Loucy (cell line): Measurements from ENCODE around the gene PLEKHD1.
A peak's percentile ranks its signal among the peaks of the same experiment; 100 is the strongest.

Experiments used
- H2AFZ ChIP-seq: fragments of 200-600 bp; sonication (generic); 2 replicates; pipeline ENCODE4 v1.6.0; 2016; ENCODE audit warnings: antibody characterized with exemption, mild to moderate bottlenecking, low read length, moderate library complexity
- H3F3A ChIP-seq: fragments of 200-600 bp; 2 replicates; pipeline ENCODE4 v1.6.0; 2016; ENCODE audit warnings: antibody characterized with exemption, low read depth, mild to moderate bottlenecking
- H3K27me3 ChIP-seq: fragments of 200-600 bp; sonication (generic); 2 replicates; pipeline ENCODE4 v1.6.1; 2014; ENCODE audit warnings: low read length, mild to moderate bottlenecking; ENCODE audit not compliant: insufficient read depth, poor library complexity, severe bottlenecking
- H3K36me3 ChIP-seq: fragments of 200-600 bp; sonication (generic); 2 replicates; pipeline ENCODE4 v1.6.1; 2016; ENCODE audit warnings: low read length; ENCODE audit not compliant: insufficient read depth
- H3K4me1 ChIP-seq: fragments of 200-600 bp; sonication (generic); 2 replicates; pipeline ENCODE4 v1.5.1; 2014; ENCODE audit warnings: low read length, mild to moderate bottlenecking; ENCODE audit not compliant: insufficient read depth, poor library complexity, severe bottlenecking
- H3K4me2 ChIP-seq: fragments of 200-600 bp; sonication (generic); 2 replicates; pipeline ENCODE4 v1.6.0; 2014; ENCODE audit warnings: antibody characterized with exemption, low read length, low read depth, mild to moderate bottlenecking; ENCODE audit not compliant: poor library complexity, severe bottlenecking
- H3K4me3 ChIP-seq: fragments of 200-600 bp; sonication (generic); 2 replicates; pipeline ENCODE4 v1.5.1; 2014; ENCODE audit warnings: low read length, mild to moderate bottlenecking, mixed read lengths; ENCODE audit not compliant: poor library complexity, severe bottlenecking
- H3K79me2 ChIP-seq: fragments of 200-600 bp; sonication (generic); 2 replicates; pipeline ENCODE4 v1.6.1; 2014; ENCODE audit warnings: low read length; ENCODE audit not compliant: insufficient read depth
- H3K9ac ChIP-seq: fragments of 200-600 bp; sonication (generic); 2 replicates; pipeline ENCODE4 v1.6.0; 2014; ENCODE audit warnings: mild to moderate bottlenecking, low read depth, low read length, moderate library complexity; ENCODE audit not compliant: poor library complexity, severe bottlenecking
- H3K9me2 ChIP-seq: fragments of 200-600 bp; sonication (generic); replicated peaks from 2 replicates; pipeline ENCODE4 v1.6.1; 2016; ENCODE audit warnings: low read depth, low read length, mixed read lengths
- H3K9me3 ChIP-seq: fragments of 200-600 bp; sonication (generic); 2 replicates; pipeline ENCODE4 v1.6.1; 2014; ENCODE audit warnings: mild to moderate bottlenecking, antibody characterized with exemption, low read length, low read depth; ENCODE audit not compliant: insufficient read depth
- H4K20me1 ChIP-seq: fragments of 200-600 bp; sonication (generic); 2 replicates; pipeline ENCODE4 v1.6.0; 2014; ENCODE audit warnings: antibody characterized with exemption, low read length, mild to moderate bottlenecking; ENCODE audit not compliant: insufficient read depth, poor library complexity, severe bottlenecking
- EZH2phosphoT487 ChIP-seq: fragments of 200-600 bp; IDR thresholded peaks from 2 replicates; pipeline ENCODE4 v1.6.1; 2018; ENCODE audit warnings: antibody characterized with exemption, mild to moderate bottlenecking, moderate library complexity, borderline replicate concordance
- TF ChIP-seq, protein P1 (sequence below): fragments of 200-600 bp; sonication (generic); conservative IDR thresholded peaks from 2 replicates; pipeline ENCODE4 v1.5.1; 2014; ENCODE audit warnings: mild to moderate bottlenecking, antibody characterized with exemption, low read length

Gene PLEKHD1

DNA sequence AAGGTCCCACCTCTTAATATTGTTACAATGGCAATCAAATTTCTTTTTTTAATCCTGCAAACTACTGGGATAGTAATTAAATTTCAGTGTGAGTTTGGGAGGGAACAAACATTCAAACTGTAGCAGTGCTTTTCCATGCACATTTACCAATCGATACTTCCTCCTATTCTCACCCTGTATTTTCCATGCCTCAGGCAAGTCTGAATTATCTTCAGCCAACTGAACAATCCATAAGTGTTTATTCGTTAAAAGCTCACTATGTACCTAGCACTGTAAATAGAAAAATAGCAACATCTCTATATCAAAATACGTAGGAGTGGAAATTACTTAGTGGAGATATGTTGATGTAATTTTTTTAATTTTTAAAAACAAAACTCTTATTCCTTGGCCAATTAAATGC is 46.6 kb downstream of the PLEKHD1 start:
- Histone ChIP-seq H2AFZ (no peak overlapping the region), H3K4me3 (no peak overlapping the region), H3K79me2 (no peaks in the 10 kb centered on the region), H3K36me3 (no peaks in the 10 kb centered on the region), H3K4me2 (no peak overlapping the region), H3K9ac (no peak overlapping the region), H4K20me1 (no peaks in the 10 kb centered on the region), H3K27me3 (no peaks in the 10 kb centered on the region), H3K4me1 (no peaks in the 10 kb centered on the region), H3F3A (no peaks in the 10 kb centered on the region), H3K9me3 (no peaks in the 10 kb centered on the region), H3K9me2 (no peaks in the 10 kb centered on the region)
- TF ChIP-seq, protein P1, sequence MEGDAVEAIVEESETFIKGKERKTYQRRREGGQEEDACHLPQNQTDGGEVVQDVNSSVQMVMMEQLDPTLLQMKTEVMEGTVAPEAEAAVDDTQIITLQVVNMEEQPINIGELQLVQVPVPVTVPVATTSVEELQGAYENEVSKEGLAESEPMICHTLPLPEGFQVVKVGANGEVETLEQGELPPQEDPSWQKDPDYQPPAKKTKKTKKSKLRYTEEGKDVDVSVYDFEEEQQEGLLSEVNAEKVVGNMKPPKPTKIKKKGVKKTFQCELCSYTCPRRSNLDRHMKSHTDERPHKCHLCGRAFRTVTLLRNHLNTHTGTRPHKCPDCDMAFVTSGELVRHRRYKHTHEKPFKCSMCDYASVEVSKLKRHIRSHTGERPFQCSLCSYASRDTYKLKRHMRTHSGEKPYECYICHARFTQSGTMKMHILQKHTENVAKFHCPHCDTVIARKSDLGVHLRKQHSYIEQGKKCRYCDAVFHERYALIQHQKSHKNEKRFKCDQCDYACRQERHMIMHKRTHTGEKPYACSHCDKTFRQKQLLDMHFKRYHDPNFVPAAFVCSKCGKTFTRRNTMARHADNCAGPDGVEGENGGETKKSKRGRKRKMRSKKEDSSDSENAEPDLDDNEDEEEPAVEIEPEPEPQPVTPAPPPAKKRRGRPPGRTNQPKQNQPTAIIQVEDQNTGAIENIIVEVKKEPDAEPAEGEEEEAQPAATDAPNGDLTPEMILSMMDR = no peak
- no peak for TF ChIP-seq EZH2phosphoT487

DNA sequence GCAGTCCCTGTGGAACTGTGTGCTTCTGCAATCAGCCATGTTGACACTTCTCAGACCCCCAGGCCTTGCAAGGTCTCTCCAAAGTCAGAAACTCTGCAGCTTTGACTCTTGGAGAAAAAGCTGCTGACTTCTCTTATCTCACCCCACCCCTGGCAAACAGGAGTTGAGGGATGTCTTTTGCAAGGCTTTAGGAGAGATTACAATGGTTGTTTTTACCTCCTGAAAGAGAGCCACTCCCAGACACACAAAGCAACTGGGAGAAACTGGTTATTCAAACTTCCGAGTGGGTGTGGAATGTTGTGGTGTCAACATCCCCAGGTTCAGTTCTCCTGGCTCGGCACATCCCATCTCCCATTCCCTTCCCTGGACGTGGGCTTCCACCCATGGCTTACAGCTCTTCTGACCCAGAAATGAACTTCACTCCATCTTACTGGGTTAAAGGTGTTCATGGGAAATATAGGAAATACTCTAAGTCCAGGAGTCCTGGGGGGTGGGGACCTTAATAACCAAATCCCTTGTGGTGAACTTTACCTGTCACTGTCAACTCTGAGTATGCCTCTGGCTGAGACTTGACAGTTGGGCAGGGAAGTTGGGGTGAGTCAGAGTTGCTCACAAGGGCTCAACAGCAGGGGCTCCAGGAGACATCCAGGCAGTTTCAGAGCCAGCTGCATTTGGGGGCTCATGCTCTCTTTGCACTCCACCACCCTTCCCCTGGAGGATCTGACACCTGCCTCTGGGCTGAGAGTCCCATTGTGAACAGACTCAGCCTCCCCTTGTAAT is 48.2 kb downstream of the PLEKHD1 start:
- Histone ChIP-seq H4K20me1 (no peaks in the 10 kb centered on the region), H3K9me2 (no peaks in the 10 kb centered on the region), H3K4me3 (no peak overlapping the region), H3K4me1 (no peaks in the 10 kb centered on the region), H3K36me3 (no peaks in the 10 kb centered on the region), H3K9ac (no peak overlapping the region), H3F3A (no peaks in the 10 kb centered on the region), H3K27me3 (no peaks in the 10 kb centered on the region), H3K79me2 (no peaks in the 10 kb centered on the region), H3K9me3 (no peaks in the 10 kb centered on the region), H2AFZ (no peak overlapping the region), H3K4me2 (no peak overlapping the region)
- TF ChIP-seq, protein P1 = no peak
- no peak for TF ChIP-seq EZH2phosphoT487

DNA sequence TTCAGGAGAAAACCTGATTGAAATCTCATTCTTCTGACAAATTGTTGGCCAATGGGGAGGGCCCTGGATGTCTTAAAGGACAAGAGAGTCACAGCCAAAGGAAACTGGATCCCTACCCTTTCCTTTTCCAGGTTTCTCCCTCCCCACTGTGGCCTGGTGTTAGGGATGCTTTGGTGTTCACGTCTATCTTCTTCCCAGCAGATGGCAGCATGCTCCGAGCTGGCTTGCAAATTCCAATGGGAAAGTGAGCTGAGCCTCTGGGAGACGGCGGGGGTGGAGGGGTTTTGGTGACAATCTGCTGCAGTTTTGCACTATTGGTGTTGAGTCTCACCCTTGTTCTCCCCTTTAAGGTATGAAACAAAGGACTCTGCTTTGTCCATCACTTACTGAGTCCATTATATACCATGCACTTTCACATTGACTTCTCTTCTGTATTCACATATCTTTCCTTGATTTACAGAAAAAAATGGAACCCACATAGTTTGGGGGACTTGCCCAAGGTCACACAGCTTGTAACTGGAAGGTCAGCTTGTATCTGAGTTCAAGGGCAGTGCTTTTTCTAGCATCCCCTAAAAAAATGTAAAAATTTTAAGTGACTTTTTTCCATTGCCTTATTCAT is 50.8 kb downstream of the PLEKHD1 start:
- H3K36me3 ChIP-seq = no peaks in the 10 kb centered on the region
- H4K20me1 ChIP-seq = no peaks in the 10 kb centered on the region
- no peaks in the 10 kb centered on the region for H3K27me3 ChIP-seq
- no peak overlapping the region for H3K9ac ChIP-seq
- TF ChIP-seq, protein P1 = peak; percentile 44
- no peak for TF ChIP-seq EZH2phosphoT487
- no peaks in the 10 kb centered on the region for H3K9me2 ChIP-seq
- no peaks in the 10 kb centered on the region for H3K4me1 ChIP-seq
- no peaks in the 10 kb centered on the region for H3F3A ChIP-seq
- H2AFZ ChIP-seq = no peak overlapping the region
- H3K4me2 ChIP-seq = no peak overlapping the region
- no peaks in the 10 kb centered on the region for H3K9me3 ChIP-seq
- H3K4me3 ChIP-seq = no peak overlapping the region
- no peaks in the 10 kb centered on the region for H3K79me2 ChIP-seq
